GM21381 (cell line): ENCODE results near the gene GPR50.

Source experiments
- ATAC-seq: cut with Tn5 transposase; IDR thresholded peaks from one replicate; pipeline ENCODE4 v1.9.1; 2021; ENCODE audit warnings: mild to moderate bottlenecking, moderate library complexity; ENCODE audit not compliant: unreplicated experiment

GPR50 gene

GRCh38 chrX:151176231-151176750, at the start of gene GPR50:
Gene GPR50, plus strand, starts transcription at chrX:151176584. Its CDS starts 138 bp downstream, at chrX:151176722.
- no peak for ATAC-seq

GRCh38 chrX:151132531-151132930, 43.9 kb upstream of the GPR50 start:
- ATAC-seq, result no peak

GRCh38 chrX:151151665-151152267, 24.6 kb upstream of the GPR50 start:
- no peak for ATAC-seq

GRCh38 chrX:151153086-151153485, 23.3 kb upstream of the GPR50 start:
- no peak for ATAC-seq

GRCh38 chrX:151153667-151154066, 22.7 kb upstream of the GPR50 start:
- ATAC-seq, result no peak

- ATAC-seq, result no peak
Measured at GRCh38 chrX:151155234-151155633, 21.1 kb upstream of the GPR50 start.

GRCh38 chrX:151161690-151162089, 14.7 kb upstream of the GPR50 start:
- ATAC-seq, result no peak

- ATAC-seq, result no peak
Measured at GRCh38 chrX:151167791-151168345, 8.5 kb upstream of the GPR50 start.

GRCh38 chrX:151169783-151170182, 6.6 kb upstream of the GPR50 start:
- ATAC-seq, result no peak

GRCh38 chrX:151174581-151175282, 1.7 kb upstream of the GPR50 start:
- no peak for ATAC-seq

GRCh38 chrX:151175283-151176062, 911 bp upstream of the GPR50 start:
- ATAC-seq, result no peak

- no peak for ATAC-seq
Measured at GRCh38 chrX:151177141-151178027, 1.0 kb downstream of the GPR50 start.

- ATAC-seq, result no peak
Measured at GRCh38 chrX:151178746-151179145, 2.4 kb downstream of the GPR50 start.

GRCh38 chrX:151180400-151180799, 4.0 kb downstream of the GPR50 start:
- ATAC-seq, result no peak

- no peak for ATAC-seq
Measured at GRCh38 chrX:151181088-151181487, 4.7 kb downstream of the GPR50 start.

GRCh38 chrX:151183233-151183753, 6.9 kb downstream of the GPR50 start:
- ATAC-seq, result no peak

- ATAC-seq, result no peak
Measured at GRCh38 chrX:151183912-151184565, 7.7 kb downstream of the GPR50 start.

GRCh38 chrX:151184705-151185104, 8.3 kb downstream of the GPR50 start:
- ATAC-seq, result no peak

- ATAC-seq, result no peak
Measured at GRCh38 chrX:151206871-151207270, 30.5 kb downstream of the GPR50 start.

GRCh38 chrX:151225843-151226242, 49.5 kb downstream of the GPR50 start:
- ATAC-seq, result no peak
